BLaER1 (cell line): ENCODE data around the gene GUCA1C.

Source experiments
- H3K27ac ChIP-seq: shearing (Covaris generic); formaldehyde crosslinking; 2 replicates; pipeline ENCODE4 v1.8.1; 2022
- H3K27me3 ChIP-seq: shearing (Covaris generic); formaldehyde crosslinking; 2 replicates; pipeline ENCODE4 v1.8.1; 2022
- H3K36me3 ChIP-seq: shearing (Covaris generic); formaldehyde crosslinking; 2 replicates; pipeline ENCODE4 v1.8.1; 2022
- H3K4me1 ChIP-seq: shearing (Covaris generic); formaldehyde crosslinking; 2 replicates; pipeline ENCODE4 v1.8.1; 2022
- H3K4me2 ChIP-seq: shearing (Covaris generic); formaldehyde crosslinking; 2 replicates; pipeline ENCODE4 v1.8.1; 2022
- H3K4me3 ChIP-seq: shearing (Covaris generic); formaldehyde crosslinking; 2 replicates; pipeline ENCODE4 v1.8.1; 2022
- H3K9ac ChIP-seq: shearing (Covaris generic); formaldehyde crosslinking; 2 replicates; pipeline ENCODE4 v1.8.1; 2022
- H3K9me3 ChIP-seq: shearing (Covaris generic); formaldehyde crosslinking; 2 replicates; pipeline ENCODE4 v1.8.1; 2022
- H4K20me1 ChIP-seq: shearing (Covaris generic); formaldehyde crosslinking; 2 replicates; pipeline ENCODE4 v1.8.1; 2022
- Cebpa-rat ChIP-seq: shearing (Covaris generic); IDR thresholded peaks from 2 replicates; pipeline ENCODE4 v1.8.1; 2022

The GUCA1C gene

GRCh38 chr3:108953700-108954099 is at the start of gene GUCA1C:
TSS of gene GUCA1C (minus strand) at chr3:108953879. CDS start at chr3:108953762, 117 bp downstream.
- no peaks in the 10 kb centered on the region for H3K4me1 ChIP-seq
- H3K9ac ChIP-seq, result no peak within 1 kb of the TSS
- no peaks in the 10 kb centered on the region for H3K36me3 ChIP-seq
- no peak for TF ChIP-seq Cebpa-rat
- H4K20me1 ChIP-seq, result no peaks in the 10 kb centered on the region
- H3K27me3 ChIP-seq, result no peaks in the 10 kb centered on the region
- no peak within 1 kb of the TSS for H3K4me3 ChIP-seq
- no peaks in the 10 kb centered on the region for H3K9me3 ChIP-seq
- no peak within 1 kb of the TSS for H3K4me2 ChIP-seq
- no peak within 1 kb of the TSS for H3K27ac ChIP-seq

GRCh38 chr3:108998436-108998835 is 44.8 kb upstream of the GUCA1C start:
- H3K27me3 ChIP-seq, result no peaks in the 10 kb centered on the region
- H4K20me1 ChIP-seq, result no peaks in the 10 kb centered on the region
- no peak overlapping the region for H3K4me3 ChIP-seq
- TF ChIP-seq Cebpa-rat, result no peak
- no peak overlapping the region for H3K9ac ChIP-seq
- no peaks in the 10 kb centered on the region for H3K9me3 ChIP-seq
- H3K36me3 ChIP-seq, result no peaks in the 10 kb centered on the region
- no peak overlapping the region for H3K27ac ChIP-seq
- no peaks in the 10 kb centered on the region for H3K4me1 ChIP-seq
- H3K4me2 ChIP-seq, result no peak overlapping the region

- Histone ChIP-seq H4K20me1 (no peaks in the 10 kb centered on the region), H3K4me1 (no peaks in the 10 kb centered on the region), H3K9ac (no peak overlapping the region), H3K9me3 (no peaks in the 10 kb centered on the region), H3K4me3 (no peak overlapping the region), H3K36me3 (no peaks in the 10 kb centered on the region), H3K27ac (no peak overlapping the region), H3K27me3 (no peaks in the 10 kb centered on the region), H3K4me2 (no peak overlapping the region)
- no peak for TF ChIP-seq Cebpa-rat
These were observed 32.2 kb upstream of the GUCA1C start for GRCh38 chr3:108985844-108986243.

- Histone ChIP-seq H3K4me3 (no peak overlapping the region), H3K4me2 (no peak overlapping the region), H3K27me3 (no peaks in the 10 kb centered on the region), H3K36me3 (no peaks in the 10 kb centered on the region), H3K4me1 (no peaks in the 10 kb centered on the region), H3K27ac (no peak overlapping the region), H3K9me3 (no peaks in the 10 kb centered on the region), H4K20me1 (no peaks in the 10 kb centered on the region), H3K9ac (no peak overlapping the region)
- TF ChIP-seq Cebpa-rat, result no peak
These were observed 29.4 kb upstream of the GUCA1C start for GRCh38 chr3:108983051-108983450.

GRCh38 chr3:108976058-108976457 is 22.4 kb upstream of the GUCA1C start:
- Histone ChIP-seq H3K4me3 (no peak overlapping the region), H3K9ac (no peak overlapping the region), H3K27ac (no peak overlapping the region), H3K27me3 (no peaks in the 10 kb centered on the region), H4K20me1 (no peaks in the 10 kb centered on the region), H3K36me3 (no peaks in the 10 kb centered on the region), H3K9me3 (no peaks in the 10 kb centered on the region), H3K4me2 (no peak overlapping the region), H3K4me1 (peaks cover 10% of the 10 kb centered on the region)
- TF ChIP-seq Cebpa-rat, result no peak

GRCh38 chr3:108973019-108973418 is 19.3 kb upstream of the GUCA1C start:
- no peak for TF ChIP-seq Cebpa-rat
- H3K27me3 ChIP-seq, result no peaks in the 10 kb centered on the region
- no peaks in the 10 kb centered on the region for H3K36me3 ChIP-seq
- H3K4me2 ChIP-seq, result no peak overlapping the region
- H3K4me1 ChIP-seq, result peaks cover 19% of the 10 kb centered on the region
- H3K9me3 ChIP-seq, result no peaks in the 10 kb centered on the region
- no peak overlapping the region for H3K27ac ChIP-seq
- no peak overlapping the region for H3K4me3 ChIP-seq
- H3K9ac ChIP-seq, result no peak overlapping the region
- H4K20me1 ChIP-seq, result no peaks in the 10 kb centered on the region

GRCh38 chr3:108972482-108972881 is 18.8 kb upstream of the GUCA1C start:
- no peak for TF ChIP-seq Cebpa-rat
- H3K9me3 ChIP-seq, result no peaks in the 10 kb centered on the region

GRCh38 chr3:108970561-108970960 is 16.9 kb upstream of the GUCA1C start:
- Histone ChIP-seq H3K4me2 (no peak overlapping the region), H3K9ac (no peak overlapping the region), H3K27me3 (no peaks in the 10 kb centered on the region), H3K36me3 (no peaks in the 10 kb centered on the region), H3K27ac (no peak overlapping the region), H3K9me3 (no peaks in the 10 kb centered on the region), H4K20me1 (no peaks in the 10 kb centered on the region), H3K4me3 (no peak overlapping the region), H3K4me1 (peaks cover 19% of the 10 kb centered on the region)
- no peak for TF ChIP-seq Cebpa-rat

More at GRCh38 chr3:108972482-108972881, 18.8 kb upstream of the GUCA1C start:
- Histone ChIP-seq H3K4me3 (no peak overlapping the region), H3K36me3 (no peaks in the 10 kb centered on the region), H3K4me1 (peaks cover 19% of the 10 kb centered on the region), H3K27ac (no peak overlapping the region), H3K27me3 (no peaks in the 10 kb centered on the region), H4K20me1 (no peaks in the 10 kb centered on the region), H3K9ac (no peak overlapping the region), H3K4me2 (no peak overlapping the region)

- Histone ChIP-seq H3K36me3 (no peaks in the 10 kb centered on the region), H3K4me3 (no peak overlapping the region), H3K9ac (no peak overlapping the region), H3K27me3 (no peaks in the 10 kb centered on the region), H3K4me1 (peaks cover 16% of the 10 kb centered on the region), H3K27ac (no peak overlapping the region), H4K20me1 (no peaks in the 10 kb centered on the region), H3K9me3 (no peaks in the 10 kb centered on the region), H3K4me2 (no peak overlapping the region)
- no peak for TF ChIP-seq Cebpa-rat
These were observed 13.1 kb upstream of the GUCA1C start for GRCh38 chr3:108966773-108967172.

- H4K20me1 ChIP-seq, result no peaks in the 10 kb centered on the region
- no peak for TF ChIP-seq Cebpa-rat
- no peak overlapping the region for H3K9ac ChIP-seq
- no peak overlapping the region for H3K4me2 ChIP-seq
- H3K36me3 ChIP-seq, result no peaks in the 10 kb centered on the region
- H3K4me1 ChIP-seq, result no peaks in the 10 kb centered on the region
- H3K4me3 ChIP-seq, result no peak overlapping the region
- H3K27me3 ChIP-seq, result no peaks in the 10 kb centered on the region
- no peaks in the 10 kb centered on the region for H3K9me3 ChIP-seq
- H3K27ac ChIP-seq, result no peak overlapping the region
These were observed 5.3 kb upstream of the GUCA1C start for GRCh38 chr3:108959017-108959416.

GRCh38 chr3:108953210-108953609 is 469 bp downstream of the GUCA1C start:
- Histone ChIP-seq H3K4me1 (no peaks in the 10 kb centered on the region), H3K27ac (no peak overlapping the region), H3K4me3 (no peak overlapping the region), H3K27me3 (no peaks in the 10 kb centered on the region), H3K9ac (no peak overlapping the region), H3K9me3 (no peaks in the 10 kb centered on the region), H4K20me1 (no peaks in the 10 kb centered on the region), H3K36me3 (no peaks in the 10 kb centered on the region), H3K4me2 (no peak overlapping the region)
- no peak for TF ChIP-seq Cebpa-rat
